Lower leg skin (tissue), 3 donors: ENCODE data around the gene TRDMT1.

Source experiments
- POLR2A ChIP-seq, 2 donors: fragments of 450-650 bp; IDR thresholded peaks; one replicate each; pipeline ENCODE4 v1.6.1; 2016 to 2017; ENCODE audit warnings: antibody characterized with exemption in 2 of 2, mild to moderate bottlenecking in 1 of 2, moderate library complexity in 1 of 2
- TF ChIP-seq, protein P1 (sequence below), 3 donors: fragments of 450-650 bp; IDR thresholded peaks; one replicate each; pipeline ENCODE4 v1.5.1; 2016; ENCODE audit warnings: antibody characterized with exemption in 3 of 3, mild to moderate bottlenecking in 3 of 3, moderate library complexity in 2 of 3

GRCh38 chr10:17157024-17157423 is 44.4 kb downstream of the TRDMT1 start:
- TF ChIP-seq, protein P1, sequence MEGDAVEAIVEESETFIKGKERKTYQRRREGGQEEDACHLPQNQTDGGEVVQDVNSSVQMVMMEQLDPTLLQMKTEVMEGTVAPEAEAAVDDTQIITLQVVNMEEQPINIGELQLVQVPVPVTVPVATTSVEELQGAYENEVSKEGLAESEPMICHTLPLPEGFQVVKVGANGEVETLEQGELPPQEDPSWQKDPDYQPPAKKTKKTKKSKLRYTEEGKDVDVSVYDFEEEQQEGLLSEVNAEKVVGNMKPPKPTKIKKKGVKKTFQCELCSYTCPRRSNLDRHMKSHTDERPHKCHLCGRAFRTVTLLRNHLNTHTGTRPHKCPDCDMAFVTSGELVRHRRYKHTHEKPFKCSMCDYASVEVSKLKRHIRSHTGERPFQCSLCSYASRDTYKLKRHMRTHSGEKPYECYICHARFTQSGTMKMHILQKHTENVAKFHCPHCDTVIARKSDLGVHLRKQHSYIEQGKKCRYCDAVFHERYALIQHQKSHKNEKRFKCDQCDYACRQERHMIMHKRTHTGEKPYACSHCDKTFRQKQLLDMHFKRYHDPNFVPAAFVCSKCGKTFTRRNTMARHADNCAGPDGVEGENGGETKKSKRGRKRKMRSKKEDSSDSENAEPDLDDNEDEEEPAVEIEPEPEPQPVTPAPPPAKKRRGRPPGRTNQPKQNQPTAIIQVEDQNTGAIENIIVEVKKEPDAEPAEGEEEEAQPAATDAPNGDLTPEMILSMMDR (IDR thresholded peaks at IDR 0.05), result no peak
- TF ChIP-seq POLR2A (IDR thresholded peaks at IDR 0.05), result no peak
